ENCODE measurements around the gene EEFSEC. TPM values are rescaled to one million over a fixed set of nuclear protein-coding genes. Genes with fewer than 3 reads are reported as not detected.

EEFSEC gene
- total RNA-seq, 2 donors from 2014 or later = 15.7 to 17.2 TPM

- H3K36me3 Mint-ChIP-seq (ENCODE audit: insufficient read depth in 2 of 2) = peaks cover 0 to 1% of the 10 kb centered on the region in 2 donors
These were observed 124.8 kb downstream of the EEFSEC start for GRCh38 chr3:128278130-128278529.

GRCh38 chr3:128278761-128279600 is 125.7 kb downstream of the EEFSEC start:
- H3K9me3 Mint-ChIP-seq = no peaks in the 10 kb centered on the region
- no peak for ATAC-seq (replicated peaks in 1 of 2)
- no peaks in the 10 kb centered on the region for H3K27me3 Mint-ChIP-seq (ENCODE audit: low read depth)

More at GRCh38 chr3:128278130-128278529, 124.8 kb downstream of the EEFSEC start:
- H3K4me1 Mint-ChIP-seq (ENCODE audit: low read depth) = no peaks in the 10 kb centered on the region
- DNase-seq = no peak
- no peak overlapping the region for H3K4me3 Mint-ChIP-seq
- H3K27me3 Mint-ChIP-seq (ENCODE audit: low read depth) = no peaks in the 10 kb centered on the region
- no peaks in the 10 kb centered on the region for H3K9me3 Mint-ChIP-seq
- no peak for ATAC-seq (replicated peaks in 1 of 2)
- no peak overlapping the region for H3K27ac Mint-ChIP-seq

GRCh38 chr3:128279601-128279880 is 126.3 kb downstream of the EEFSEC start:
- no peaks in the 10 kb centered on the region for H3K4me1 Mint-ChIP-seq (ENCODE audit: low read depth)
- H3K9me3 Mint-ChIP-seq = no peaks in the 10 kb centered on the region
- no peak overlapping the region for H3K27ac Mint-ChIP-seq
- no peak overlapping the region for H3K4me3 Mint-ChIP-seq
- H3K27me3 Mint-ChIP-seq (ENCODE audit: low read depth) = no peaks in the 10 kb centered on the region
- H3K36me3 Mint-ChIP-seq (ENCODE audit: insufficient read depth in 2 of 2) = peaks cover 0 to 2% of the 10 kb centered on the region in 2 donors
- ATAC-seq (replicated peaks in 1 of 2) = no peak
- no peak for DNase-seq

More at GRCh38 chr3:128278761-128279600, 125.7 kb downstream of the EEFSEC start:
- Mint-ChIP-seq H3K4me3 (no peak overlapping the region), H3K4me1 (ENCODE audit: low read depth) (no peaks in the 10 kb centered on the region), H3K36me3 (ENCODE audit: insufficient read depth in 2 of 2) (peaks cover 0 to 2% of the 10 kb centered on the region in 2 donors), H3K27ac (no peak overlapping the region)
- DNase-seq = no peak

- no peak overlapping the region for H3K27ac Mint-ChIP-seq
- DNase-seq = no peak
- H3K4me1 Mint-ChIP-seq (ENCODE audit: low read depth) = no peaks in the 10 kb centered on the region
- ATAC-seq (replicated peaks in 1 of 2) = no peak
- H3K9me3 Mint-ChIP-seq = no peaks in the 10 kb centered on the region
- H3K27me3 Mint-ChIP-seq (ENCODE audit: low read depth) = no peaks in the 10 kb centered on the region
- H3K36me3 Mint-ChIP-seq (ENCODE audit: insufficient read depth in 2 of 2) = peaks cover 0 to 2% of the 10 kb centered on the region in 2 donors
- H3K4me3 Mint-ChIP-seq = no peak overlapping the region
These were observed 127.3 kb downstream of the EEFSEC start for GRCh38 chr3:128280481-128281052.

GRCh38 chr3:128281056-128281455 is 127.8 kb downstream of the EEFSEC start:
- Mint-ChIP-seq H3K4me1 (ENCODE audit: low read depth) (no peaks in the 10 kb centered on the region), H3K36me3 (ENCODE audit: insufficient read depth in 2 of 2) (peaks cover 0 to 2% of the 10 kb centered on the region in 2 donors), H3K27me3 (ENCODE audit: low read depth) (no peaks in the 10 kb centered on the region), H3K27ac (no peak overlapping the region), H3K4me3 (no peak overlapping the region), H3K9me3 (no peaks in the 10 kb centered on the region)
- DNase-seq (no peak), ATAC-seq (replicated peaks in 1 of 2) (no peak)

- DNase-seq = no peak
- Mint-ChIP-seq H3K36me3 (ENCODE audit: insufficient read depth in 2 of 2) (peaks cover 0 to 2% of the 10 kb centered on the region in 2 donors), H3K9me3 (no peaks in the 10 kb centered on the region), H3K27me3 (ENCODE audit: low read depth) (no peaks in the 10 kb centered on the region), H3K27ac (no peak overlapping the region), H3K4me1 (ENCODE audit: low read depth) (no peaks in the 10 kb centered on the region), H3K4me3 (no peak overlapping the region)
- ATAC-seq (replicated peaks in 1 of 2) = no peak
These were observed 128.4 kb downstream of the EEFSEC start for GRCh38 chr3:128281461-128282367.

GRCh38 chr3:128282380-128283196 is 129.3 kb downstream of the EEFSEC start:
- ATAC-seq (replicated peaks in 1 of 2) (no peak), DNase-seq (no peak)
- Mint-ChIP-seq H3K4me3 (no peak overlapping the region), H3K9me3 (no peaks in the 10 kb centered on the region), H3K36me3 (ENCODE audit: insufficient read depth in 2 of 2) (peaks cover 3 to 5% of the 10 kb centered on the region in 2 donors), H3K4me1 (ENCODE audit: low read depth) (no peaks in the 10 kb centered on the region), H3K27me3 (ENCODE audit: low read depth) (no peaks in the 10 kb centered on the region), H3K27ac (no peak overlapping the region)

GRCh38 chr3:128283421-128283820 is 130.1 kb downstream of the EEFSEC start:
- Mint-ChIP-seq H3K27ac (no peak overlapping the region), H3K4me3 (no peak overlapping the region), H3K27me3 (ENCODE audit: low read depth) (no peaks in the 10 kb centered on the region), H3K9me3 (no peaks in the 10 kb centered on the region), H3K36me3 (ENCODE audit: insufficient read depth in 2 of 2) (peaks cover 3 to 5% of the 10 kb centered on the region in 2 donors), H3K4me1 (ENCODE audit: low read depth) (no peaks in the 10 kb centered on the region)
- ATAC-seq (replicated peaks in 1 of 2) (no peak), DNase-seq (no peak)

- H3K4me1 Mint-ChIP-seq (ENCODE audit: low read depth) = no peaks in the 10 kb centered on the region
- H3K9me3 Mint-ChIP-seq = peaks cover 0 to 2% of the 10 kb centered on the region in 2 donors
- no peak for ATAC-seq (replicated peaks in 1 of 2)
- H3K36me3 Mint-ChIP-seq (ENCODE audit: insufficient read depth in 2 of 2) = peaks cover 3 to 11% of the 10 kb centered on the region in 2 donors
- no peaks in the 10 kb centered on the region for H3K27me3 Mint-ChIP-seq (ENCODE audit: low read depth)
- H3K4me3 Mint-ChIP-seq = no peak overlapping the region
- no peak for DNase-seq
- H3K27ac Mint-ChIP-seq = no peak overlapping the region
These were observed 132.0 kb downstream of the EEFSEC start for GRCh38 chr3:128285042-128285966.

- no peaks in the 10 kb centered on the region for H3K27me3 Mint-ChIP-seq (ENCODE audit: low read depth)
- DNase-seq (no peak), ATAC-seq (replicated peaks in 1 of 2) (no peak)
- no peak overlapping the region for H3K27ac Mint-ChIP-seq
- H3K4me1 Mint-ChIP-seq (ENCODE audit: low read depth) = no peaks in the 10 kb centered on the region
- no peak overlapping the region for H3K4me3 Mint-ChIP-seq
- peaks cover 3 to 14% of the 10 kb centered on the region in 2 donors for H3K36me3 Mint-ChIP-seq (ENCODE audit: insufficient read depth in 2 of 2)
- peaks cover 0 to 2% of the 10 kb centered on the region in 2 donors for H3K9me3 Mint-ChIP-seq
These were observed 132.7 kb downstream of the EEFSEC start for GRCh38 chr3:128285967-128286321.

GRCh38 chr3:128286691-128287090 is 133.4 kb downstream of the EEFSEC start:
- H3K27ac Mint-ChIP-seq = no peak overlapping the region
- peaks cover 4 to 18% of the 10 kb centered on the region in 2 donors for H3K36me3 Mint-ChIP-seq (ENCODE audit: insufficient read depth in 2 of 2)
- H3K9me3 Mint-ChIP-seq = peaks cover 0 to 2% of the 10 kb centered on the region in 2 donors
- H3K4me1 Mint-ChIP-seq (ENCODE audit: low read depth) = no peaks in the 10 kb centered on the region
- DNase-seq (no peak), ATAC-seq (replicated peaks in 1 of 2) (no peak)
- H3K27me3 Mint-ChIP-seq (ENCODE audit: low read depth) = no peaks in the 10 kb centered on the region
- no peak overlapping the region for H3K4me3 Mint-ChIP-seq

- Mint-ChIP-seq H3K4me1 (ENCODE audit: low read depth) (no peaks in the 10 kb centered on the region), H3K27ac (no peak overlapping the region), H3K4me3 (no peak overlapping the region), H3K36me3 (ENCODE audit: insufficient read depth in 2 of 2) (peaks cover 4 to 18% of the 10 kb centered on the region in 2 donors), H3K27me3 (ENCODE audit: low read depth) (no peaks in the 10 kb centered on the region), H3K9me3 (peaks cover 0 to 2% of the 10 kb centered on the region in 2 donors)
- ATAC-seq (replicated peaks in 1 of 2) (no peak), DNase-seq (no peak)
These were observed 133.9 kb downstream of the EEFSEC start for GRCh38 chr3:128287216-128287615.

All from activated T-cell treated with anti-CD3 and anti-CD28 coated beads, Interleukin-2, amount 50 U/mL, for 72 hours (primary cell).